ENCODE results near the gene TBC1D9B.

GRCh38 chr5:179854356-179854755, 53.3 kb downstream of the TBC1D9B start:
- TF ChIP-seq SRF (IDR thresholded peaks at IDR 0.05; ENCODE audit: low read depth), result no peak
- TF ChIP-seq REST (IDR thresholded peaks at IDR 0.05; ENCODE audit: low read depth), result no peak
- no peak for TF ChIP-seq POLR2AphosphoS5 (IDR thresholded peaks at IDR 0.05; ENCODE audit: low read depth, low read length)
- TF ChIP-seq CTCF (IDR thresholded peaks at IDR 0.05 in 2 of 3, conservative IDR thresholded peaks at IDR 0.05 in 1 of 3; ENCODE audit: borderline replicate concordance in 1 of 3, insufficient read depth in 1 of 3, low read depth in 2 of 3, low read length in 2 of 3), result no peak
- no peak for TF ChIP-seq JUND (IDR thresholded peaks at IDR 0.05)
- TF ChIP-seq ELF1 (IDR thresholded peaks at IDR 0.05; ENCODE audit: borderline replicate concordance, low read depth), result no peak
- no peak for TF ChIP-seq CEBPB (IDR thresholded peaks at IDR 0.05; ENCODE audit: low read depth)

Data from HCT116 (cell line).